OCI-LY1 (cell line): Measurements from ENCODE around the gene DCDC2B.
A peak's percentile ranks its signal among the peaks of the same experiment; 100 is the strongest.
"Not testable (repeated sequence)": the region's sequence is repeated elsewhere in the genome, so short reads cannot be mapped to it uniquely, and the experiment has no call there.

Experiments
- H2AFZ ChIP-seq: fragments of 200-600 bp; sonication (generic), shearing (Covaris generic); 2 replicates; pipeline ENCODE4 v1.6.0; 2014; ENCODE audit warnings: antibody characterized with exemption, mild to moderate bottlenecking, low read length
- H3F3A ChIP-seq: fragments of 200-600 bp; sonication (generic), shearing (Covaris generic); 2 replicates; pipeline ENCODE4 v1.6.0; 2014; ENCODE audit warnings: mild to moderate bottlenecking, antibody characterized with exemption, low read length, moderate library complexity; ENCODE audit not compliant: insufficient read depth
- H3K27ac ChIP-seq: fragments of 200-600 bp; sonication (generic); 2 replicates; pipeline ENCODE4 v1.5.1; 2014; ENCODE audit warnings: low read length, mixed run types, mild to moderate bottlenecking, low read depth; ENCODE audit not compliant: poor library complexity, severe bottlenecking
- H3K27me3 ChIP-seq: fragments of 200-600 bp; sonication (generic); 2 replicates; pipeline ENCODE4 v1.6.0; 2014; ENCODE audit warnings: antibody characterized with exemption, mild to moderate bottlenecking, low read length, moderate library complexity; ENCODE audit not compliant: insufficient read depth
- H3K36me3 ChIP-seq: fragments of 200-600 bp; sonication (generic); 2 replicates; pipeline ENCODE4 v1.6.1; 2014; ENCODE audit warnings: mild to moderate bottlenecking, antibody characterized with exemption, low read length, moderate library complexity, mixed read lengths; ENCODE audit not compliant: insufficient read depth
- H3K4me1 ChIP-seq: fragments of 200-600 bp; sonication (generic); 2 replicates; pipeline ENCODE4 v1.5.1; 2014; ENCODE audit warnings: mild to moderate bottlenecking, low read length, moderate library complexity; ENCODE audit not compliant: insufficient read depth, severe bottlenecking
- H3K4me2 ChIP-seq: fragments of 200-600 bp; sonication (generic), shearing (Covaris generic); 2 replicates; pipeline ENCODE4 v1.6.1; 2014; ENCODE audit warnings: low read length
- H3K4me3 ChIP-seq: fragments of 200-600 bp; sonication (generic); 2 replicates; pipeline ENCODE4 v1.5.1; 2014; ENCODE audit warnings: low read length, low read depth, mild to moderate bottlenecking, mixed read lengths; ENCODE audit not compliant: poor library complexity, severe bottlenecking
- H3K79me2 ChIP-seq: fragments of 200-600 bp; shearing (Covaris generic); 2 replicates; pipeline ENCODE4 v1.6.1; 2016; ENCODE audit warnings: mixed run types, low read length, mixed read lengths; ENCODE audit not compliant: insufficient read depth
- H3K9ac ChIP-seq: fragments of 200-600 bp; sonication (generic), shearing (Covaris generic); 2 replicates; pipeline ENCODE4 v1.6.1; 2014; ENCODE audit warnings: mild to moderate bottlenecking, low read length, mixed read lengths
- H3K9me2 ChIP-seq: fragments of 200-600 bp; sonication (generic), shearing (Covaris generic); 2 replicates; pipeline ENCODE4 v1.6.1; 2014; ENCODE audit warnings: low read depth, mild to moderate bottlenecking, low read length, mixed read lengths
- H3K9me3 ChIP-seq: fragments of 200-600 bp; shearing (Covaris generic); 2 replicates; pipeline ENCODE4 v1.6.1; 2014; ENCODE audit warnings: low read length, mixed read lengths
- H4K20me1 ChIP-seq: fragments of 200-600 bp; sonication (generic), shearing (Covaris generic); 2 replicates; pipeline ENCODE4 v1.6.0; 2016; ENCODE audit warnings: mild to moderate bottlenecking, low read length; ENCODE audit not compliant: insufficient read depth
- CTCF ChIP-seq: fragments of 200-600 bp; sonication (generic), shearing (Covaris generic); IDR thresholded peaks from 2 replicates; pipeline ENCODE4 v1.5.1; 2017; ENCODE audit warnings: mild to moderate bottlenecking, antibody characterized with exemption, low read length, moderate library complexity, mixed read lengths
- EZH2 ChIP-seq: fragments of 200-600 bp; sonication (generic), shearing (Covaris generic); IDR thresholded peaks from 2 replicates; pipeline ENCODE4 v1.8.0; 2017; ENCODE audit warnings: borderline replicate concordance, mixed run types, mild to moderate bottlenecking, antibody characterized with exemption, low read length, moderate library complexity, mixed read lengths

Gene DCDC2B

GRCh38 chr1:32257227-32257508 is 48.3 kb downstream of the DCDC2B start:
- Histone ChIP-seq H3K79me2 (no peaks in the 10 kb centered on the region), H3K27me3 (no peaks in the 10 kb centered on the region), H3K9ac (peak overlapping the region; percentile 28), H3K9me3 (no peaks in the 10 kb centered on the region), H3K9me2 (no peaks in the 10 kb centered on the region), H3K27ac (peak overlapping the region; percentile 100), H3F3A (0 out of 2 replicates have a peak, but pooled peaks cover 3% of the 10 kb centered on the region), H2AFZ (no peak overlapping the region), H4K20me1 (no peaks in the 10 kb centered on the region), H3K4me3 (no peak overlapping the region), H3K4me1 (peaks cover 67% of the 10 kb centered on the region), H3K4me2 (peak overlapping the region; percentile 51), H3K36me3 (no peaks in the 10 kb centered on the region)
- TF ChIP-seq EZH2 = no peak
- TF ChIP-seq CTCF = no peak

GRCh38 chr1:32263236-32263593 is 54.3 kb downstream of the DCDC2B start:
- Histone ChIP-seq H3K27ac (peak overlapping the region; percentile 96), H3K4me2 (peak overlapping the region; percentile 49; the same call in 1 of the 2 replicates), H3K4me1 (peaks cover 51% of the 10 kb centered on the region), H3K9ac (peak overlapping the region; percentile 2; the same call in 1 of the 2 replicates)
- not testable (repeated sequence) for H3K27me3 ChIP-seq, H3K36me3 ChIP-seq, H3K9me2 ChIP-seq, H4K20me1 ChIP-seq, H3K9me3 ChIP-seq, H3K4me3 ChIP-seq, H3K79me2 ChIP-seq, H3F3A ChIP-seq, H2AFZ ChIP-seq

- Histone ChIP-seq H3K4me2 (peak overlapping the region; percentile 49), H2AFZ (no peak overlapping the region), H3F3A (peaks cover 4% of the 10 kb centered on the region), H3K4me3 (no peak overlapping the region), H3K4me1 (peaks cover 45% of the 10 kb centered on the region), H3K9ac (peak overlapping the region; percentile 47; the same call in 1 of the 2 replicates), H3K27me3 (no peaks in the 10 kb centered on the region), H4K20me1 (no peaks in the 10 kb centered on the region), H3K36me3 (no peaks in the 10 kb centered on the region), H3K9me2 (no peaks in the 10 kb centered on the region), H3K9me3 (no peaks in the 10 kb centered on the region), H3K79me2 (no peaks in the 10 kb centered on the region), H3K27ac (peak overlapping the region; percentile 96)
- TF ChIP-seq EZH2 = no peak
- TF ChIP-seq CTCF = no peak
Measured at GRCh38 chr1:32263744-32264143, 54.9 kb downstream of the DCDC2B start.
